Neural cell (in vitro differentiated cells): ENCODE measurements around the gene BEND5.

ENCODE experiments used
- EP300 ChIP-seq: fragments of 450-650 bp; conservative IDR thresholded peaks from 2 replicates; pipeline ENCODE4 v1.6.1; 2014; ENCODE audit warnings: antibody characterized with exemption, mild to moderate bottlenecking, moderate library complexity; ENCODE audit not compliant: poor library complexity, severe bottlenecking
- EZH2 ChIP-seq: fragments of 200-600, 300-800 bp; shearing (Covaris generic), sonication (generic); IDR thresholded peaks from 2 replicates; pipeline ENCODE4 v1.6.1; 2014; ENCODE audit warnings: antibody characterized with exemption, low read length, borderline replicate concordance, mild to moderate bottlenecking; ENCODE audit not compliant: insufficient read depth, poor library complexity, severe bottlenecking
- POLR2AphosphoS5 ChIP-seq: IDR thresholded peaks from 2 replicates; pipeline ENCODE4 v1.6.1; 2012
- RAD21 ChIP-seq: fragments of 450-650 bp; conservative IDR thresholded peaks from 2 replicates; pipeline ENCODE4 v1.6.1; 2014; ENCODE audit warnings: antibody characterized with exemption, mild to moderate bottlenecking, moderate library complexity
- TAF1 ChIP-seq: IDR thresholded peaks from 2 replicates; pipeline ENCODE4 v1.6.1; 2012; ENCODE audit warnings: low read depth
- TF ChIP-seq, protein P1 (sequence below): fragments of 450-650 bp; IDR thresholded peaks from 2 replicates; pipeline ENCODE4 v1.5.1; 2014; ENCODE audit warnings: antibody characterized with exemption, mild to moderate bottlenecking, moderate library complexity; ENCODE audit not compliant: poor library complexity, severe bottlenecking
- TF ChIP-seq, protein P2 (sequence below): IDR thresholded peaks from 2 replicates; pipeline ENCODE4 v1.6.1; 2012; ENCODE audit warnings: borderline replicate concordance

DNA sequence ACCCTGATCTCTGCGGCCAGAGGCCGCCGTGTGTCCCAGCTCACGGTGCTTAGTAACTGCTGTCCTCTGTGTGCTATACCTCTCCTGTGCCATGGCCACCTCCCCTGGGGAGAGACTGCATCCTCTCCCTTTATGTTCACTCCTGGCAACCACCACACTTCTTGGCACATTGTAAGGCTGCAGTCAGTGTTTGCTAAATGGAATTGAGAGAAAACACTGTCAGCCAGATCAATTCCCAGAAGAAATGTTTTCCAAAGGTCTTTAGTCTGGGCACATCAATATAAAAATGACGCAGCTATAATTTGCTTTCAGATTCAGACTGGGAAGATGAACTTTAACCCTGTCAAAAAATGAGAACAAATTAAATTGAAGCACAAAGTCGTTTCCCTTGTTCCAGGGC lies 96.8 kb downstream of the BEND5 start:
- TF ChIP-seq, protein P1, sequence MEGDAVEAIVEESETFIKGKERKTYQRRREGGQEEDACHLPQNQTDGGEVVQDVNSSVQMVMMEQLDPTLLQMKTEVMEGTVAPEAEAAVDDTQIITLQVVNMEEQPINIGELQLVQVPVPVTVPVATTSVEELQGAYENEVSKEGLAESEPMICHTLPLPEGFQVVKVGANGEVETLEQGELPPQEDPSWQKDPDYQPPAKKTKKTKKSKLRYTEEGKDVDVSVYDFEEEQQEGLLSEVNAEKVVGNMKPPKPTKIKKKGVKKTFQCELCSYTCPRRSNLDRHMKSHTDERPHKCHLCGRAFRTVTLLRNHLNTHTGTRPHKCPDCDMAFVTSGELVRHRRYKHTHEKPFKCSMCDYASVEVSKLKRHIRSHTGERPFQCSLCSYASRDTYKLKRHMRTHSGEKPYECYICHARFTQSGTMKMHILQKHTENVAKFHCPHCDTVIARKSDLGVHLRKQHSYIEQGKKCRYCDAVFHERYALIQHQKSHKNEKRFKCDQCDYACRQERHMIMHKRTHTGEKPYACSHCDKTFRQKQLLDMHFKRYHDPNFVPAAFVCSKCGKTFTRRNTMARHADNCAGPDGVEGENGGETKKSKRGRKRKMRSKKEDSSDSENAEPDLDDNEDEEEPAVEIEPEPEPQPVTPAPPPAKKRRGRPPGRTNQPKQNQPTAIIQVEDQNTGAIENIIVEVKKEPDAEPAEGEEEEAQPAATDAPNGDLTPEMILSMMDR, result no peak
- TF ChIP-seq EP300 (no peak), EZH2 (no peak), POLR2AphosphoS5 (no peak), RAD21 (no peak), TAF1 (no peak)
- TF ChIP-seq, protein P2, sequence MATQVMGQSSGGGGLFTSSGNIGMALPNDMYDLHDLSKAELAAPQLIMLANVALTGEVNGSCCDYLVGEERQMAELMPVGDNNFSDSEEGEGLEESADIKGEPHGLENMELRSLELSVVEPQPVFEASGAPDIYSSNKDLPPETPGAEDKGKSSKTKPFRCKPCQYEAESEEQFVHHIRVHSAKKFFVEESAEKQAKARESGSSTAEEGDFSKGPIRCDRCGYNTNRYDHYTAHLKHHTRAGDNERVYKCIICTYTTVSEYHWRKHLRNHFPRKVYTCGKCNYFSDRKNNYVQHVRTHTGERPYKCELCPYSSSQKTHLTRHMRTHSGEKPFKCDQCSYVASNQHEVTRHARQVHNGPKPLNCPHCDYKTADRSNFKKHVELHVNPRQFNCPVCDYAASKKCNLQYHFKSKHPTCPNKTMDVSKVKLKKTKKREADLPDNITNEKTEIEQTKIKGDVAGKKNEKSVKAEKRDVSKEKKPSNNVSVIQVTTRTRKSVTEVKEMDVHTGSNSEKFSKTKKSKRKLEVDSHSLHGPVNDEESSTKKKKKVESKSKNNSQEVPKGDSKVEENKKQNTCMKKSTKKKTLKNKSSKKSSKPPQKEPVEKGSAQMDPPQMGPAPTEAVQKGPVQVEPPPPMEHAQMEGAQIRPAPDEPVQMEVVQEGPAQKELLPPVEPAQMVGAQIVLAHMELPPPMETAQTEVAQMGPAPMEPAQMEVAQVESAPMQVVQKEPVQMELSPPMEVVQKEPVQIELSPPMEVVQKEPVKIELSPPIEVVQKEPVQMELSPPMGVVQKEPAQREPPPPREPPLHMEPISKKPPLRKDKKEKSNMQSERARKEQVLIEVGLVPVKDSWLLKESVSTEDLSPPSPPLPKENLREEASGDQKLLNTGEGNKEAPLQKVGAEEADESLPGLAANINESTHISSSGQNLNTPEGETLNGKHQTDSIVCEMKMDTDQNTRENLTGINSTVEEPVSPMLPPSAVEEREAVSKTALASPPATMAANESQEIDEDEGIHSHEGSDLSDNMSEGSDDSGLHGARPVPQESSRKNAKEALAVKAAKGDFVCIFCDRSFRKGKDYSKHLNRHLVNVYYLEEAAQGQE, result no peak
